GM12801 (cell line): ENCODE measurements around the gene DLX3.

Experiments
- CTCF ChIP-seq: IDR thresholded peaks from one replicate; pipeline ENCODE4 v1.5.1; 2011; ENCODE audit warnings: control low read depth; ENCODE audit not compliant: insufficient read length; ENCODE audit errors: extremely low read depth

Gene DLX3

GRCh38 chr17:50036455-50037261 is 41.6 kb upstream of the DLX3 start:
- TF ChIP-seq CTCF = no peak

DNA sequence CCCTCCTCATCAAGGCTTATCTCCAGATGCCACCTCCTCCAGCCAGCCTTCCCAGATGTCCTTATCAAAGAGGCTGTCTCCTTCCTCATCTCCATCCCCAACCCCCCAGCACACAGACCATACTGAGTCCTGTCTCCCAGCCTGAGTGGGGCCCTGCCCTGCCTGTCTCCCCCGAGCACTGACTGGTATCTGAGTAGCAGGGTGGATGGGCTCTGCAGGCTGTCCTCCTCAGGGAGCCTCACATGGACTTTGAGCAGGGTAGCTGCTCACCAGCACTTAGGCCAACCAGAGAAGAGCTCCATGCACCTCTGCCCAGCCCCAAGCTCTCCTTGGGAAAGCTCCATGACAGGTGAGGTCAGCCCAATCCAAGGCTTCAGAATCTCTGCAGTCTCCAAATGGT is 40.9 kb upstream of the DLX3 start:
- TF ChIP-seq CTCF = no peak

DNA sequence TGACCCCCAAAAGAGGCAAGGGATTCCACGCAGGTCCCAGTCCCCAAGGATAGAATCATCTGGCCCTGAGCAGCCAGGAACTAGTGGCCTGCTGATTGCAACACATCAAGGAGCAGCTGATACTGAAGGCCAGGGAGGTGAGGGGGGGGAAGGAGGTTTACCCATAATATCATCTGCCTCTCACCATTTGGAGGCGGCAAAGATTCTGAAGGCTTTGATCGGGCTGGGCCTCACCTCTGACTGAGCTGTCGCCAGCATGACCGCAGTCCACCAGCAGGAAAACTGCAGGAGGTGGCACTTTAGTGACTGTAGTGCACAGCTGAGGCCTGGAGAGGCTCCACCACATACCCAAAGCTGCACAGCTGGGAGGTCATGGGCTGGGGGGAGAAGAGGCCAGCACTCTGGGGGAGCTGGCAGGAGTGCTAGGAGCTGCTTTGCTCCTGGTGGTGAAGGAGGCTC is 40.4 kb upstream of the DLX3 start:
- TF ChIP-seq CTCF = no peak

GRCh38 chr17:50034498-50035364 is 39.7 kb upstream of the DLX3 start:
- TF ChIP-seq CTCF = no peak

DNA sequence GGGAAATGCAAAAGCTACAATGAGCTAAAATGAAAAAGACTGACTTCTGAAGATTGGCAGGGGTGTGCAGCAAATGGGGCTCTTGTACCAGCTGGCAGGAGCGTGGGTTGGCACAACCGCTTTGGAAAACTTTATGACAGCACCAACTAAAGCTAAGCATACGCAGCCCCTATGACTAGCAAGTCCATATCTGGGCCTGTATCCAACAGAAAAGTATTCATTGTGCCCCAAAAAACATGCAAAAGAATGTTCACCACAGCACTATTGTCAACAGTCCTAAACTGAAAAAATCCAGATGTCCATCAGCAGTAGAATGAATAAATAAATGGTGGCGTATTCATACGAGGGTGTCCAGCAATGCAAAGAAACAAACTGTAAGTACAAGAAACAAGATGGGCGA is 38.3 kb upstream of the DLX3 start:
- TF ChIP-seq CTCF = no peak

- TF ChIP-seq CTCF = no peak
Observed at GRCh38 chr17:50029185-50029584, 34.2 kb upstream of the DLX3 start.

GRCh38 chr17:50028736-50029120 is 33.7 kb upstream of the DLX3 start:
- no peak for TF ChIP-seq CTCF
